Measurements from ENCODE around the gene SLC12A2.

DNA sequence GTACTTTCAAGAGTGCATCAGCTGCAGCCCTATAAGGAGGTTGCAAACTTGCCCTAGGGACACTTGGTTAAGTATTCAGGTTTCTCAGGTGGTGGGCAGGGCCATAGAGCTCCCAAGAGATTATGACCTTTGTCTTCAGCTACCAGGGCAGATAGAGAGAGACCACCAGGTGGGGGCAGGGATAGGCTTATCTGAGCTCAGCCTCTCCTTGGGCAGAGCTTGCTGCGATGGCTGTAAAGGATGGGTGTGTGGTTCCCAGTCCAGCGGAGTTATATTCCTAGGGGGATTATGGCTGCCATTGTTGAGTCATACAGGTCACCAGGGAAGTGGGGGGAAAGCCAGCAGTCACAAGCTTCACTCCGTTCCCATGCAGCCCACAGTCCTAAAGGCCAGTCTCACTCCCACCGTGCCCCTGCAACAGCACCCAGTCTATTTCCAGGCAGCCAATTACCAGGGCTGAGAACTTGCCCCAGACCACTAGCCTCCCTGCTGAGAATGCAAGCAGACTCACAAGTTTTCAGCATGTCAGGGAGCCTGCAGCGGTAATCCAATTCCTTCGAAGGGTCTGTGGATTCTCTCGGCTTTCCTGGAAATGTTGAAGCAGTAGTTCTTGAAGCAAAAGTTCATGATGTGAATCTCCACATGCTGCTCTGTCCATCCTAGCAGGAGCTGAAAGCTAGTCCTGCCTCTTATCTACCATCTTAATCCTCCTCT is 151.5 kb downstream of the SLC12A2 start:
- TF ChIP-seq CTCF (IDR thresholded peaks at IDR 0.05) = no peak
- no peak for TF ChIP-seq EZH2 (IDR thresholded peaks at IDR 0.05; ENCODE audit: borderline replicate concordance, insufficient read depth, low read depth, low read length, poor library complexity, severe bottlenecking)
